WTC11 (cell line): ENCODE results near the gene MYOF. TPM values are rescaled to one million over a fixed set of nuclear protein-coding genes. Genes with fewer than 3 reads are reported as not detected.

Experiments
- ATAC-seq: fragments of 200-7000 bp; cut with Tn5 transposase; 2 replicates; pipeline ENCODE4 v1.10.0; 2021; ENCODE audit warnings: mild to moderate bottlenecking, moderate library complexity
- CTCF ChIA-PET: fragments of 300-600 bp; sonication (Branson Sonifier 250); formaldehyde crosslinking; loops from one replicate; lab custom pipeline; 2021; ENCODE audit warnings: antibody characterized with exemption; lab: Charles Lee
- POLR2A ChIA-PET: fragments of 350-600 bp; sonication (Branson Sonifier 250); formaldehyde crosslinking; loops from one replicate; lab custom pipeline; 2021; ENCODE audit warnings: antibody characterized with exemption; lab: Charles Lee
- DNase-seq: peaks from one replicate; pipeline ENCODE4 v3.0.0; 2021; ENCODE audit warnings: low spot score
- H3K27ac Mint-ChIP-seq: 2 replicates; pipeline ENCODE4 v1.8.0; 2021; ENCODE audit warnings: mixed read lengths
- H3K27me3 Mint-ChIP-seq: 2 replicates; pipeline ENCODE4 v1.8.0; 2021; ENCODE audit warnings: low read depth, mild to moderate bottlenecking, moderate library complexity, mixed read lengths
- H3K36me3 Mint-ChIP-seq: 2 replicates; pipeline ENCODE4 v1.8.0; 2021; ENCODE audit warnings: mixed read lengths
- H3K4me1 Mint-ChIP-seq: 2 replicates; pipeline ENCODE4 v1.8.0; 2022; ENCODE audit warnings: mixed read lengths
- H3K4me3 Mint-ChIP-seq: 2 replicates; pipeline ENCODE4 v1.8.0; 2021; ENCODE audit warnings: mild to moderate bottlenecking, moderate library complexity, mixed read lengths
- H3K9me3 Mint-ChIP-seq: 2 replicates; pipeline ENCODE4 v1.8.0; 2021; ENCODE audit warnings: mixed read lengths
- ATF1 ChIP-seq: sonication (generic); formaldehyde crosslinking; IDR thresholded peaks from 2 replicates; pipeline ENCODE4 v1.8.1; 2023; ENCODE audit warnings: mild to moderate bottlenecking, moderate library complexity, missing genetic modification reagents
- ETV6 ChIP-seq: sonication (generic); formaldehyde crosslinking; IDR thresholded peaks from 2 replicates; pipeline ENCODE4 v1.8.1; 2022; ENCODE audit warnings: mild to moderate bottlenecking, missing genetic modification reagents
- FOXK1 ChIP-seq: sonication (generic); formaldehyde crosslinking; IDR thresholded peaks from 2 replicates; pipeline ENCODE4 v1.8.0; 2022; ENCODE audit warnings: mild to moderate bottlenecking, moderate library complexity, missing genetic modification reagents
- FOXP1 ChIP-seq: sonication (generic); formaldehyde crosslinking; IDR thresholded peaks from 2 replicates; pipeline ENCODE4 v1.8.0; 2022; ENCODE audit warnings: missing genetic modification reagents, mild to moderate bottlenecking, moderate library complexity, borderline replicate concordance
- GTF2I ChIP-seq: fragments of 250-450 bp; sonication (Bioruptor Pico); conservative IDR thresholded peaks from 2 replicates; pipeline ENCODE4 v1.4.0; 2021; ENCODE audit warnings: mild to moderate bottlenecking
- HMGA2 ChIP-seq: fragments of 250-450 bp; sonication (Bioruptor Pico); IDR thresholded peaks from 2 replicates; pipeline ENCODE4 v1.4.0; 2021; ENCODE audit warnings: mild to moderate bottlenecking, moderate library complexity
- OVOL2 ChIP-seq: fragments of 250-450 bp; sonication (Bioruptor Pico); IDR thresholded peaks from 2 replicates; pipeline ENCODE4 v1.9.0; 2021; ENCODE audit warnings: mild to moderate bottlenecking, borderline replicate concordance
- RELA ChIP-seq: sonication (generic); formaldehyde crosslinking; IDR thresholded peaks from 2 replicates; pipeline ENCODE4 v1.8.1; 2022; ENCODE audit warnings: missing genetic modification reagents, mild to moderate bottlenecking, borderline replicate concordance
- SP1 ChIP-seq: sonication (generic); formaldehyde crosslinking; conservative IDR thresholded peaks from 2 replicates; pipeline ENCODE4 v1.8.1; 2022; ENCODE audit warnings: missing genetic modification reagents
- USF2 ChIP-seq: sonication (generic); formaldehyde crosslinking; IDR thresholded peaks from 2 replicates; pipeline ENCODE4 v1.8.1; 2023; ENCODE audit warnings: mild to moderate bottlenecking, missing genetic modification reagents, moderate library complexity
- ZNF138 ChIP-seq: sonication (generic); formaldehyde crosslinking; conservative IDR thresholded peaks from 2 replicates; pipeline ENCODE4 v1.8.1; 2022; ENCODE audit warnings: mild to moderate bottlenecking, moderate library complexity, missing genetic modification reagents
- ZNF317 ChIP-seq: sonication (generic); formaldehyde crosslinking; IDR thresholded peaks from 2 replicates; pipeline ENCODE4 v1.8.1; 2023; ENCODE audit warnings: low read depth, mild to moderate bottlenecking, moderate library complexity, missing genetic modification reagents, borderline replicate concordance
- ZNF671 ChIP-seq: fragments of 250-450 bp; sonication (Bioruptor Pico); IDR thresholded peaks from 2 replicates; pipeline ENCODE4 v1.8.0; 2021; ENCODE audit warnings: mild to moderate bottlenecking
- total RNA-seq: library from RNA; stranded (reverse); gene quantifications from 3 replicates; pipeline ENCODE4 v1.2.3, GENCODE V29; 2021
- TF ChIP-seq, protein P1 (sequence below): sonication (generic); formaldehyde crosslinking; IDR thresholded peaks from 2 replicates; pipeline ENCODE4 v1.8.1; 2022; ENCODE audit warnings: low read depth, missing genetic modification reagents, borderline replicate concordance
- TF ChIP-seq, protein P2 (sequence below): sonication (generic); formaldehyde crosslinking; conservative IDR thresholded peaks from 2 replicates; pipeline ENCODE4 v1.8.1; 2022; ENCODE audit warnings: mild to moderate bottlenecking, missing genetic modification reagents
- TF ChIP-seq, protein P3 (sequence below): sonication (generic); formaldehyde crosslinking; IDR thresholded peaks from 2 replicates; pipeline ENCODE4 v1.8.0; 2022; ENCODE audit warnings: mild to moderate bottlenecking, missing genetic modification reagents

The MYOF gene
- total RNA-seq, 1 experiment from 2014 or later = 1.8 TPM

GRCh38 chr10:93445978-93446720, 36.0 kb downstream of the MYOF start:
- Mint-ChIP-seq H3K36me3 (no peaks in the 10 kb centered on the region), H3K4me1 (peaks cover 48% of the 10 kb centered on the region), H3K27me3 (no peaks in the 10 kb centered on the region), H3K4me3 (peak overlapping the region; percentile 27; the same call in 1 of the 2 replicates), H3K9me3 (no peaks in the 10 kb centered on the region), H3K27ac (peak overlapping the region; percentile 97)
- no peak for DNase-seq
- CTCF ChIA-PET = interaction anchor here (0.9 to 5.4 kb wide), 9 partner anchors 9 to 107 kb away, joined by 3 to 33 read pairs (median 4); partner anchors contain the start of gene MYOF
- peak; percentile 20 for ATAC-seq
- TF ChIP-seq HMGA2 (CRISPR knock-in tag) (no peak), ZNF317 (CRISPR knock-in tag) (no peak), ETV6 (CRISPR knock-in tag) (no peak)
- TF ChIP-seq, protein P1, sequence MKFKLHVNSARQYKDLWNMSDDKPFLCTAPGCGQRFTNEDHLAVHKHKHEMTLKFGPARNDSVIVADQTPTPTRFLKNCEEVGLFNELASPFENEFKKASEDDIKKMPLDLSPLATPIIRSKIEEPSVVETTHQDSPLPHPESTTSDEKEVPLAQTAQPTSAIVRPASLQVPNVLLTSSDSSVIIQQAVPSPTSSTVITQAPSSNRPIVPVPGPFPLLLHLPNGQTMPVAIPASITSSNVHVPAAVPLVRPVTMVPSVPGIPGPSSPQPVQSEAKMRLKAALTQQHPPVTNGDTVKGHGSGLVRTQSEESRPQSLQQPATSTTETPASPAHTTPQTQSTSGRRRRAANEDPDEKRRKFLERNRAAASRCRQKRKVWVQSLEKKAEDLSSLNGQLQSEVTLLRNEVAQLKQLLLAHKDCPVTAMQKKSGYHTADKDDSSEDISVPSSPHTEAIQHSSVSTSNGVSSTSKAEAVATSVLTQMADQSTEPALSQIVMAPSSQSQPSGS (CRISPR knock-in tag) = no peak
- TF ChIP-seq, protein P2, sequence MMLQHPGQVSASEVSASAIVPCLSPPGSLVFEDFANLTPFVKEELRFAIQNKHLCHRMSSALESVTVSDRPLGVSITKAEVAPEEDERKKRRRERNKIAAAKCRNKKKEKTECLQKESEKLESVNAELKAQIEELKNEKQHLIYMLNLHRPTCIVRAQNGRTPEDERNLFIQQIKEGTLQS (CRISPR knock-in tag) = no peak
- POLR2A ChIA-PET = interaction anchor here (0.7 to 1.7 kb wide), 9 partner anchors 8 to 70 kb away, joined by 3 to 17 read pairs (median 4); partner anchors contain the start of gene MYOF

DNA sequence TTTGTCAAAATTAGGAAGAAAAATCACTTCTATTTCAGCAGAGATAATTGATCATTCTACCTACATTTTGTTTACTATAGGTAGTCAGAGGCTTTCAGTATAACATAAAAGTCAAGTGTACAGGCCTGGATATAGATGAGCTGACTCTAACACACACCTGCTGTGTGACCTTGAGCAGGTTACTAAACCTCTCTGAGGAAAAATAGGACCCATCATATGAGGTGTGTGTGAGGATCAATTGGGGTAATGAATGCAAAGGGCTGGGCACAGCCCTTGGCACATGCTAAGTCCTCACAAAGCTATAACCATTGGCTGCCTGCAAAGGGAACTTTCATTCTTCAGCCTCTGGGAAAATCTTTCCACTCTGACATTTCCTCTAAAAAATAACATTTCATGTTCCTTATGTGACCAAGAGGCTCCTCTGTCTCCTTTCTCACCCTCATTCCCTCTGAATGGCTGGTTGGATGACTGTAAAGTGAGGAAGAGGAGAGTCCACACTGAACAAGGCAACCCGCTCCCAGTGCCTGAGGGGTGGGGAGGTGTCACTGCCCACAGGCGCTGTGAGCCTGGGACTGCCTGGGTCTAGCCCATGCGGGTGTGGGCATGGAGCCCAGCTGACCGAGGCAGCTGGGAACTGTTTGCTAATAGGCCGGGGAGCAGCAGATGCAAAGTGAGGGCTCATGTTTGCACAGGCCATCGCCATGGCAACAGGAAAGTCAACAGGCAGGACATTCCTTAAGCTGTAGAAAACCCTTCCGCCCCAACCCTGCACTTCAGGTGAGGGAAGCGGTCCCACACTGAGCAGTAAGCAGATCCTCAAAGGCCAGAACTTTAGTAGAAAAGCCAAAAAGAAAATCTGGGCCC, 36.8 kb downstream of the MYOF start:
- H3K36me3 Mint-ChIP-seq = no peaks in the 10 kb centered on the region
- H3K4me3 Mint-ChIP-seq = peak overlapping the region; percentile 27; the same call in 1 of the 2 replicates
- no peak for TF ChIP-seq ATF1
- TF ChIP-seq OVOL2 (CRISPR knock-in tag) = no peak
- peak; percentile 69; the same call in 1 of the 2 replicates for TF ChIP-seq USF2 (CRISPR knock-in tag)
- TF ChIP-seq SP1 (CRISPR knock-in tag) = peak; percentile 56; the same call in 1 of the 2 replicates
- peak; percentile 93 for TF ChIP-seq FOXK1 (CRISPR knock-in tag)
- TF ChIP-seq RELA (CRISPR knock-in tag) = no peak
- 0 out of 2 replicates have a peak, but pooled peaks have one; percentile 34 for TF ChIP-seq ZNF138 (CRISPR knock-in tag)
- TF ChIP-seq ZNF671 = 0 out of 2 replicates have a peak, but pooled peaks have one; percentile 21
- peak; percentile 82; the same call in 1 of the 2 replicates for TF ChIP-seq GTF2I (CRISPR knock-in tag)
- 0 out of 2 replicates have a peak, but pooled peaks have one; percentile 20 for TF ChIP-seq FOXP1 (CRISPR knock-in tag)
- TF ChIP-seq, protein P3, sequence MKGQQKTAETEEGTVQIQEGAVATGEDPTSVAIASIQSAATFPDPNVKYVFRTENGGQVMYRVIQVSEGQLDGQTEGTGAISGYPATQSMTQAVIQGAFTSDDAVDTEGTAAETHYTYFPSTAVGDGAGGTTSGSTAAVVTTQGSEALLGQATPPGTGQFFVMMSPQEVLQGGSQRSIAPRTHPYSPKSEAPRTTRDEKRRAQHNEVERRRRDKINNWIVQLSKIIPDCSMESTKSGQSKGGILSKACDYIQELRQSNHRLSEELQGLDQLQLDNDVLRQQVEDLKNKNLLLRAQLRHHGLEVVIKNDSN = peak; percentile 61; the same call in 1 of the 2 replicates
- H3K27ac Mint-ChIP-seq = peak overlapping the region; percentile 99
- POLR2A ChIA-PET = interaction anchor here (0.7 to 1.7 kb wide), 9 partner anchors 8 to 69 kb away, joined by 3 to 17 read pairs (median 4); partner anchors contain the start of gene MYOF
- ATAC-seq (peak; percentile 99), DNase-seq (peak; percentile 96)
- H3K4me1 Mint-ChIP-seq = peaks cover 56% of the 10 kb centered on the region
- H3K9me3 Mint-ChIP-seq = no peaks in the 10 kb centered on the region
- no peaks in the 10 kb centered on the region for H3K27me3 Mint-ChIP-seq
- CTCF ChIA-PET = interaction anchor here (0.9 to 5.4 kb wide), 8 partner anchors 8 to 107 kb away, joined by 3 to 33 read pairs (median 4); partner anchors contain the start of gene MYOF
